HG03139 (cell line): ENCODE data around the gene LEMD3.
A peak's percentile ranks its signal among the peaks of the same experiment; 100 is the strongest.

Experiments used
- ATAC-seq: cut with Tn5 transposase; IDR thresholded peaks from one replicate; pipeline ENCODE4 v1.9.1; 2021; ENCODE audit not compliant: unreplicated experiment

Gene LEMD3

DNA sequence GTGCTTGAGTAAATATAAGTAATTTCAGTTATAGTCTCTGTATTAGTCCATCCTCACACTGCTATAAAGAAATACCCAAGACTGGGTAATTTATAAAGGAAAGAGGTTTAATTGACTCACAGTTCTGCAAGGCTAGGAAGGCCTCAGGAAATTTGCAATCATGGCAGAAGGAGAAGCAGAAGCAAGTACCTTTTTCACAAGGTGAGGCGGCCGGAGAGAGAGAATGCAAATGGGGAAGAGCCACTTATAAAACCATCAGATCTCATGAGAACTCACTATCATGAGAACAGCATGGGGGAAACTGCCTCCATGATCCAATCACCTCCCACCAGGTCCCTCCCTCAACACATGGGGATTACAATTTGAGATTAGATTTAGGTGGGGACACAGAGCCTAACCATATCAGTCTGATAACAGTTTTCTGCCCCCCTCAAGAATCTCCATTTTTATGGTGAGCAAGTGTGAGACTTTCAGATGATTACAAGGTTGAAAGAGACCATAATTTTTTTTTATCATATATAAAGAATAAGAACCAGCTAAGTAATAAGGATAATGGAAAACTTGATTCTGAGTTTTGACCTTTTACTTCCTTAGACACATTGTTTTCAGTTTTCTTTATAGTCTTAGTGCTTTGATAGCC lies 35.6 kb downstream of the LEMD3 start:
- ATAC-seq, result no peak

DNA sequence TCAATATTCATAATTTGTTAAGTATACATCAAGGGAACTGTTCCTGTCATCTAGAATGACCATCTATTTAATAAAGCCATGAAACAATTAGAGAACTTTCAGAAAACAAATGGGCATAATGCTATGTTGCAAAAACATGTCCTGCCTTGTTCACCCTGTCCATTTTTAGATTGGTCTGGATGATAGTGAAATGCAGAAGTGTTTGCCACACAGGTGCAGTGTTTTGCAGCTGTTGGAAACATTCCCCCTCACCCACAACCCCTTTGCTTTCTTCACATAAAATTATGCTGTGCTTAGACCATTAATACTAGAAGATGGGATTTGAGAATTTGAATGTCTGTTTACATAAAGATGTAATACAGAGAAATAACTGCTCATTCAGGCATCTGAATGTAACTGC lies 36.5 kb downstream of the LEMD3 start:
- no peak for ATAC-seq

DNA sequence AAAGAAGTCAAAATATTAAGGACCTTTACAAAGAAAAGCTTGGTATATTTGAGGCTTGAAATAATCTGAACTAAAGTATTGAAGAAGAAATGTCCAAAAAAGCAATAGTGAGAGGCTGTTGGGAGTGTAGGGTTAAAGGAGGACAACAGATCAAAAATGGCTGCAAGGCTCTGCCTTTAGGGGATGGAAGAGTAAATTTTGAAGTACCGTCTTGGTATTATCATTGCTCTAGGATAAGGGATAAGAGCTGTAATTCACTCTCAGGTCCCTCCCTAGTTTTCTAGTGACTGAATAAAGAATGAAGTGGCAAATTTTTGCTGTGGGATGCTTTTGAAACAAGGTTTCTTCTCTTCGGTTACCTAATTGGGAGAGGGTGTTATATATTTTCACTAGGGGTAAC lies 38.7 kb downstream of the LEMD3 start:
- no peak for ATAC-seq

DNA sequence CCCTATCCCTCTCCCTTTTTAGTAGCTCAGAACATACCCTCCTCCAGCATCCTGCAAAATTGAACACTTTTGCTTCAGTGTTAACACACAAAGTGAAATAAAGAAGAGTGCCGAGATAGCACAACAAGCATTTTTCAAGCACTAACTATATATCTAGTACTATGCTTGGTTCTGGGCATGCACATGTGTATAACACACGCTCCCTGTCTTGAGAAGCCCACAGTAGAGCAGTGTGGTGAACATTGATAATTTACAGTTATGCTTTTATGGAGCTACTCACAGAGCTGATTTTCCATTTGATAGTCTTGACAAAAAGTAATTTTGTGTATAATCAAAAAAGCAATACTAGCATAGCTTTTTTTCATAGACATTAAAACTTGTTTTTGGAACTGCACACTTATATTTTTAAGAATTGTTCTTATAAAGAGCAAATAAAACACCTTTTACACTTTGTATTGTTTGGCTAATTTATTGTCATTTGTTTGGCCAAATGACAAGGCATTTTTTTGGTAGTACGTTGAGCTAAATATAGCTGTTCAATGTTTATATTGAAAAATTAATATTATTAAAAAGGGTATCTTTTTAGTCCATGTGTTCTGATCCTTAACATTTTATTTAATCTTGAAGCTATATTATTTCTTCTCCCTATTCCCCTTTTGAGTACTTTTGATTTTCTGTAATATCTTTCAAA lies 39.7 kb downstream of the LEMD3 start:
- ATAC-seq, result no peak

DNA sequence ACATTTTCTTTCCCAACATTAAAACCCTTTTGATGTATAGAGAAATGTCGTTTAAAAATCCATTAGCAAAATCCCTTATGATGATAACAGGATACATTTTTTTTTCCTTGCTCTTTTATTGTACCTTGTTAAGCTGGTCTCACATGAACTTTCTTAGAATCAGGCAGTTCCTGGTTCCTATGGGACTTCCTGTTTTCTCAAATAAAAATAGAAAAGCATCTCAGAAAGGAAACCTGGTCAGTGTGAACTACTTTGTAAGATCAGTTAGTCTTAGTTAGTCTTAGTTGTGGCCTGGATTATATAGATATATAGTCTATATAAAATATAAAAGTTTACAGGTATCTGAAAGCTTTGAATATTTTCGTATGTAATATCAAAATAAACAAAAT lies 40.3 kb downstream of the LEMD3 start:
- peak; percentile 63 for ATAC-seq

DNA sequence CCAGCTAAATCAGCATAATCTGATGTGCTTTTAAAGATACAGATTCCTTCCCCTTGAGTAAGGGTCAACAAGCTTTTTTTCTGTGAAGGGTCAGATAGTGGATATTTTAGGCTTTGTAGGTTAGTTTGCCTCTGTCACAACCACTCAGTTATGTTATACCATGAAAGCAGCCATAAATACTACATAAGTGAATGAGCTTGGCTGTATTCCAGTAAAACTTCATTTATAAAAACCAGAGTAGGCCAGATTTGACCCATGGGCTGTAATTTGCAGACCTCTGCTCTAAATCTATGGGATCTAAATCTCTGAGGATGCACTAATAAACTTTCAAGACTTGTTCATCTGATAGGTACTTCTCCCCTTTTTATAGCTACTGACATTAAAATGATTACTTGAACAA lies 47.7 kb downstream of the LEMD3 start:
- ATAC-seq, result no peak

DNA sequence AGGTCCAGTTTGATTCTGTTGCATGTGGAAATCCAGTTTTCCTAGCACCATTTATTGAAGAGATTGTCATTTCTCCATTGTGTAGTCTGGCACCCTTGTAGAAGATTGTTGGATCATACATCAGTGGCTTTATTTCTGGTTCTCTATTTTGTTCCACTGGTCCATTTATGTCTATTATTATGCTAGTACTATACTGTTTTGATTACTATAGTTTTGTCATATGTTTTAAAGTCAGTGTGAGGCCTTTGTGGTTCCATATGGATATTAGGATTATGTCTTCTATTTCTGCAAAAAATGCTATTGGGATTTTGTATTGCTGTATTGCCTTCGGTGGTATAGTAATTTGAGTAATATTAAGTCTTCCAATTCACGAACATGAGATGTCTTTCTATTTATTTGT lies 51.4 kb downstream of the LEMD3 start:
- ATAC-seq, result no peak

DNA sequence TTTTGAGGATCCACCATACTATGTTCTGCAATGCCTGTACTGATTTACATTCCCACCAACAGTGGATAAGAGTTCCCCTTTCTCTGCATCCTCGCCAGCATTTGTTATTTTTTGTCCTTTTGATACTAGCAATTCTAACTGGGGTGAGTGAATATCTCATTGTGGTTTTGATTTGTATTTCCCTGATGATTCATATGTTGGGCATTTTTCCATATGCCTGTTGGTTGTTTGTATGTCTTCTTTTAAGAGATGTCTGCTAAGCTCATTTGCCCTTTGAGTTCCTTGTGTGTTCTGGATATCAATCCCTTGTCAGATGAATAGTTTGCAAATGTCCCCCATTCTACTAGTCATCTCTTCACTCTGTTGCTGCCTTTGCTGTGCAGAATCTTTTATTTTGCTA lies 60.1 kb downstream of the LEMD3 start:
- no peak for ATAC-seq

DNA sequence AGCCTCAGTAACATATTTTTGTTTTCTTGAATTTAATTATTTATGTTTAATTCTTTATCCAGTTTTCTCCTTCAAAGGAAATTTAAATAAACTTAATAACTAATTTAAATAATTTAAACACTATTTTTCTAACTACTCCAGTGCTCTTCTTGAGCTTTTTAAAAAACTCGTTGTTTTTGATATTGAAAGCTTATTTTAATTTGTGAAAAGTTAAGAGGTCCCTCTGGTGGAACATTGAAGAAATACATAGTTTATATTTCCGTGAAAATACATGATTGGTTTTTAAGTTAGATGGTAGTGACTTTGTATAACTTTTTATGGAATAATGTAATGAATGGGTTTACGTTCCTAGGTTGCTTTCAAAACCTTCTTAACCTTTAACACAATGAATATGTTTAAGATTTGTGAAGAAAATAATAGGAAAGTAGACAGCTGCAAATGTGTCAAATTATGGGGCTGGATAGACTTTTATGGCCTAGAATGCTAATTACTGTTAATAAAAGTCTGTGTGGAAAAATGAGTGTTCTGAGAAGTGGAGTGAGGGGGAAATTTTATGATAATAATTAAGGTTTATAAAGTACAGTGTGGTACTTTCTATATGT lies 63.2 kb downstream of the LEMD3 start:
- ATAC-seq, result no peak

DNA sequence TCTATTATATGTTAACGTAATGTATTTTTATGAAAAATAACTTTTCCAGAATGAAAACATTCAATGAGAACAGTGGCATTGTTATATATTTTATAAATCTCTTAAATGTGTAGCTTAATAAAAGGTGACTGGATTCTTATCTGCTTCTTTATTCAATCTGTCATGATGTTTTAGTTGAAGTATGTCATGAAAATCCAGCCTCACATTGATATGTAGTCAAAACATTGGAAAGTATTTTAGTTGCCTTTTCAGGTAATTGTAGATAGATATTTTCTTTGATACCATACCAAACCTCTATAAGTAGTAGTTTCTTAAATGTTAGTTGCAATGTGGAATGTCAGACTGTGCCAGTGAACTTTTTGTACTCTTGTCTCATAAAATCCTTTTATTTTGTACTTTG lies 67.8 kb downstream of the LEMD3 start:
- no peak for ATAC-seq

DNA sequence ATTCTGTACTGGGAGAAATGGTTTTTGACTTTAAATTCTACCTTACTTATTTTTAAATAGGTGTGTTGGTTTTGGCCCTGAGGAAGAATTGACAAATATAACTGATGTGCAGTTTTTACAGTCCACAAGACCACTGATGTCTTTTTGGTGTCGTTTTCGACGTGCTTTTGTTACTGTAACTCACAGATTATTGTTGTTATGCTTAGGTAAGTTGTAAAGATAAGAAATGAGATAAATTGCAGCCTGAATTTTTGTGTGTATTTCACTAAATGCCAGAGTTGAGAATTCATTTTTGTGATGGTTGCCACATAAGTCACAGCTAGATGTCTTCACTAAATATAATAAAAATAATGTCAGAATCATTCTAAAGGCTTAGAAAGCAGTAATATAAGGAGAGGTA lies 69.2 kb downstream of the LEMD3 start:
- no peak for ATAC-seq

DNA sequence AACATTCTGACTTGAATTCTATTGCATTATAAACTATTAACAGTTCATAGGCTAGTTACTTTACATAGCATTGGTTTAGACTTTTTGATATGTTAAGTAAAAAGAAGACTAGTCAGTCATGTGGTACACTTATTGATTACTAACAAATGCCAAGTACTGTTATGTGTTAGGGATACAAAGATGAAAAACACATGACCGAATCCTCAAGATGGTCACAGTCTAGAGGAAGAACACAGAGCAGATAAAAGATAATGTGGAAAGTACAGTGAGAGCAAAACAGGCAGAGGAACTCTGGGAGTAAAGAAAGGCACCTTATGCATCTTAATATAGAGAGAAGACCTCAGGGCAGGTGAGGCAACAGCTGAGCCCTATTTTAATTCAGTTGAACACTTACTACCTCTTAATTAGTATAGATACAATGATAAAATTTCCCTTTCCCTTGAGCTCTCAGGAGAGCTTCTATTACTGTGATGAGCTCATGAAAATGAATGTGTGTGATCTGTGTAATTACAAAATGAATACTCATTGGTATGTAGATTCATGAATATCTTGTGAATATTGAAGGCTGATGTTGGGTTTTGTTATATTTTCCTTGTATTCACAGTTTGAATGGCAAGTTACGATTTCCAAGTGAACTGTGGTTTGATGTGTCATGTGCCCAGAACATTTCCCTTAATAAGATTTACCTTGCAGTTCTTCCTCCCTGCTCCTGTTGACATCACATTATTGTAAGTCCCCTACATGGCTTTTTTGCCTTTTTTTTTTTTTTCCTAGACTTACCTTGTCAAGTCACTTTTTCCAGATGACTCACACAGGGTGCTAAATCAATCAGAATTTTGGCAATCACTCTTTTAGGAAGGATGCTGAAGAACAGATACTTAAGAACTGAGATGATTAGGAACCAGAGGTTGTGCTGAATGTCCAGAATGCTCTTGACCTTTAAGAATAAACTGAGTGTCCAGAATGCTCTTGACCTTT lies 79.6 kb downstream of the LEMD3 start:
- no peak for ATAC-seq

DNA sequence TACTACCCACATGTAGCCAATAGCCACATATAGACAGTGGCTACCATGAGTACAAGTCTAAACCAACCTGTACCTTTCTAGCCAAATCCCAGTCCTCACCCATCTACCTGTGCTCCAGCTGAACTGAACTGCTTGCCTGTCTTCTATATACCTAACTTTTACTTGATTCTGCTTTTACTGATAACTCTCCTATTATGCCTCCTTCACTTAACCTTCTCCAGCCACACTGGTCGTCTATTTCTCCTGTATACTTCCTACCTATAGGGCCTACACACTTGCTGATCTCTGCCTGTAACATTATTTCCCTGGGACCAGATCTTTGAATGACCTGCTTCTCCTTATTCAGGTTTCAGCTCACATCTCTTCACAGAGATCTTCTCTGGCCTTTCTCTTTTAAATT lies 83.1 kb downstream of the LEMD3 start:
- no peak for ATAC-seq

DNA sequence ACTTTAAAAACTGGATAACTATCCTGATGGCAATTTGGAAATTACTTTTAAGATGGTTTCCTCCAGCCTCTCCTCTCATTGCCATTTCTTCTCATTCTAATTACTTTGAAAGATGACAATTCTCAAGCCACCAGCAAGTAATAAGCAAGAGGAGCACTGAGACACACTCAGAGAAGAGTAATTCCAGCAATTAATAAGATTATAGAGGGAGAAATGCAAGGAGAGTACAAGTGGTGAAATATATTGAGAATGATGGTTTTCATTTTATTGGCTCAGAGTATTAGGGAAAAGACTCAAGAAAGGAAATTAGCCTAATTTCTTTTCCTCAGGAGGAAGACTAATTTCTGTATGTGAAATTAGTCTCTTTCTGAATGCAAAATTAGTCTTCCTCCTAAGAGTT lies 88.6 kb downstream of the LEMD3 start:
- no peak for ATAC-seq

DNA sequence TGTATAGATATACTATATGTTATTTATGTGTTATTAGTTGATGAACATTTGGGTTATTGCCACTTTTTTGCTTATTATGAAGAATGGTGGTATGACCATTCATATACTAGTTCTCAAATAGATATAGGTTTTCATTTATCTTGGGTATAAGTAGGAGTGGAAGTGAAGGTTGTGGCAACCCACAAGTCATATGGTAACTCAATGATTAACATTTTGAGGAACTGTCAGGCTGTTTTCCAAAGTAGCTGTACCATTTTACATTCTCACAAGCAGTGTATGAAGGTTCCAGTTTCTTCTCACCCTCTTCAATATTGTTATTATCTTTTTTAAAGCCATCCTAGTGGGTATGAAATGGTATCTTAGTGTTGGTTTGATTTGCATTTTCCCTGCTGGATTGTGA lies 90.1 kb downstream of the LEMD3 start:
- peak; percentile 71 for ATAC-seq

DNA sequence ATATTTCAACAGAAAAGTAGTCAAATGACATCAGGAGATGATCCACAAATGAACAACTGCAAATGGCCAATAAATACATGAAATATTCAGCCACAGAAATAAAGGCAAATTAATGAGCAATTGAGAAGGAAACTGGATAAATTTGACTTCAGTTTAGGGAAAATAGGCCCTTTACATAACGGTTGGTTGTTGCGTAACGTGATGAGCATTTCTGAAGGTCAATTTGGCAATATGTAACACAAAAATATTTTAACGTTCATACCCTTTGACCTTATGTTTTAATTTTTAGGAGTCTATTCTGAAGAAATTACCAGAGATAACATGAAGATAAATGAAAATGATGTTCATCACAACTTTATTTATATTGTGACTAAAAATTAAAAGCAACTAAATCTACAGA lies 94.4 kb downstream of the LEMD3 start:
- ATAC-seq, result no peak

DNA sequence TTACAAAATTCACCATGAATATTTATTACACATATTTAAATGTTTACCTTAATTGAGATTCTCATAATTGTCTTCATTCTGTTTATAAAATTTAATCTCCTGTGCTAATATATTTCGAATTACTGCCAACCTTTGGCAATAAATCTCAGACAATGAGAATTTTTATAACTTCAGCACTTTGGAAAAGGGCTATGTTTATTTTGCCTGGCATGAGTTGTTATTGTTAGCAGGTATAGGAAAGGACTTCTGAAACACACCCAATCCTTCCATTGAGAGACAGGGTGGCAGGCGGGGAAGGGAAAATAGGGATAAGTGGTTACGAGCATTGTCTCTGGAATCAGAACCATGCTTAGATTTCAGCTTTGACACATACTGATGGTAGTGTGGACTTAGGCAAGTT lies 97.0 kb downstream of the LEMD3 start:
- ATAC-seq, result no peak

DNA sequence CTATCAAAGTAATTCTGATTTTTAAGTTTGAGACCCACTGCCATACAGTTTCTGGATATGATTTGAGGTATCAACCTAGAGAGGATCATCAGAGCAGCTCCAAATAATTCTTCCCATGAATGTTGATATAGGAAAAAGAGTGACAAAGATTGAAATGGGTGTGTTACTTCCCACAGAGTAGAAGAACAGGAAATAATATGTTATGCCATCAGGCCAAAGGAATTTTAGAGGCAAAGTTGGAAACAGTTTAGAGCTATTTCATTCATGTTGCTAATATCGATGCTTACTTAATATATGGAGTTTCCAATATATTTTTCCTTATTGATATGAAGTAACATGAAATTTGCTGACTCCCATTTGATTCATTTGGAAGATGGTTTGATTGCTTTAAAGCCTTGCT lies 100.2 kb downstream of the LEMD3 start:
- ATAC-seq, result no peak

DNA sequence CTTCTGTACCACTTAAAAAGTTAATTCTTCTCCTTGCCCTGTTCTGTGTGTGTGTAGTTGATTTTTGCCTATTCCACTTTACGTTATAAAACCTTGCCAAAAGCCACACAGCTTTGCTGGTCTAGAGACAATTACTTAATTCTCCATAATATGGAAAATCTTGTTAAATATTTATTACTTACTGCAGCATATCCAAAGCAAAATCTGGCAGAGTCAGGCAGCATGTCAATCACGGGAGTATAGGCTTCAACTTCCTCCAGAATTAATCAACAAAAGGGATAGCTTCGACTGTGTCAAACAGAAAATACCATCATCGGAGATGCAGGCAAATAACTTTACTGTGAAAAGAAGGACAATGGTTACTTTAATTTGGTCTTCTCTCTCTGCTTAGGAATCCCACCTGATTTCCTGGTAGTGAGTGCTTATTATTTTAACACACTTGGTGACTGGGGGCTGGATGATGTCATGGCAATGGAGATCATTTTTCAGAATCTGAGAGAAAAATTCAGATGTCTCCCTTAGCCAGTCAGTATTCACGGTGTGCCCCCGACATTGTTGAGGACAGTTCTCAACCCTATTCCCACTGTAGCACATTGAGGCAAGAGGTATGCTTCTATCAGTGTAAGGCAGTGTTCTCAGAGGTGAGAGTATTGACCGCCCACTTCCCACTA lies 105.4 kb downstream of the LEMD3 start:
- no peak for ATAC-seq

DNA sequence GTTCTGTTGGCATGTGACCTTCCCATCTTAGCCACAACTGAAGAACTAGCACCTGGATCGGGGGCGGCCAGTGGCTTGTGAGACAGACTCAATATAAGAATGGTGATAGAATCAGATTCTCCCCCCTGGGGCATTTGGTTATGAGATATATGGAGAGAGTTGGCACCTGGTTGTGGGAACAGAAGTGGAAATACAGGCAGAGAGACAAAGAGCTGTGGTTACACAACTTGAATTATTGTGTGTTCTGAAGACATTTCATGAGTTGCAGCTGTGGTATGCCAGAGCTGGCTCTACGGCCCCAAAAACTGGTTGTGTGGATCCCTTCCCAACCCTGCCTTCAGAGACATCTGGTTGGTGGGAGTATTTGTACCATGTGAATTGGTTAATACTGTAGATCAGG lies 106.2 kb downstream of the LEMD3 start:
- ATAC-seq, result no peak

DNA sequence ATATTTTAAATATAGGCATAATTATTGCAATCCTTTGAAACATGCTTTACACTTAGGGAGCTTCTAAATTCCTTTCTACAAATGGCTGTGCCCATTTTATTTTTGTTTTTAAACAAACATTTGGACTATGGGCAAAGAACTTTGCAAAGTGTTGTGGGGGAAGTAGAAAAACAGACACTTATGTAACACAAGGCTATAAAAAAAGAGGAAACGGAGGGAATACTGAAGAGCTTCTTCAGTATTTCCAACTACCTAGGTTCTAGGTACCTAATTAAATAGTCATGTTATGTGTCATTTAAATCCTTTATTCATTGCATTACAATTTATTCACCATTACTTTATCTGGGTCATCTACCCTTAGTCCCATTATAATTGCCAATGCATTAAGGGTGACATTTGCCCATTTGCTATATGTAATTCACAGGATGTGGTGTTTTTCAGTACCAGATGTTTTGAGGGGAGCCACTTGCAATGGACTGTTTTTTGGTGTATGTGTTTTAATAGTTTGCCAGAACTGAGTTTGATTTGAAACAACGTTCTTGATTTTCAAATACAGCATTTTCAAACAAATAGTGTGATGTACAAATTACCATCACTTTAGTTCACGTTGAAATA lies 107.6 kb downstream of the LEMD3 start:
- no peak for ATAC-seq
